NCI-H2107 treated with DMSO at 0.1 percent for 48 hours (cell line): ENCODE measurements around the gene PELI1.
"Not testable (repeated sequence)": the region's sequence is repeated elsewhere in the genome, so short reads cannot be mapped to it uniquely, and the experiment has no call there.

Experiments used
- DNase-seq: peaks from one replicate; lab custom pipeline; 2025; ENCODE audit not compliant: unreplicated experiment; lab: John Stamatoyannopoulos, UW

The PELI1 gene

DNA sequence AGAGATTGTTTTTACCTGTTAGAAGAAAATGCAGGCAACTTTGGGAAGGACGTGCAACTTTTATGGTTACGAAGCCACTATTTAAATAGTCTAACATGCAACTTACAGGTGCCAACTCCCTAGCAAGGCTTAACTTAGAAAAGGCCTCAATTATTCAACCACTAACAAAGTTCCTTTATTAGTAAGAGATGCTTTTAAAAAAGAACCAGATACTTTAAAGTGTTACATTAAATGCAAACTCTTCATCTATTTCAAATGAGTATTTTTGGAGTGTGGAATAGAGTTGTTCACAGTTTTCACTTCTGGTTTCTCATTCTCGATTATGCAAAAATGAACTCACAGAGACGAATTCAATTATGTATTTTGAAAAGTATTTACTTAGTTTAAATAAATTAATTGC lies 51.7 kb downstream of the PELI1 start:
- DNase-seq = no peak

DNA sequence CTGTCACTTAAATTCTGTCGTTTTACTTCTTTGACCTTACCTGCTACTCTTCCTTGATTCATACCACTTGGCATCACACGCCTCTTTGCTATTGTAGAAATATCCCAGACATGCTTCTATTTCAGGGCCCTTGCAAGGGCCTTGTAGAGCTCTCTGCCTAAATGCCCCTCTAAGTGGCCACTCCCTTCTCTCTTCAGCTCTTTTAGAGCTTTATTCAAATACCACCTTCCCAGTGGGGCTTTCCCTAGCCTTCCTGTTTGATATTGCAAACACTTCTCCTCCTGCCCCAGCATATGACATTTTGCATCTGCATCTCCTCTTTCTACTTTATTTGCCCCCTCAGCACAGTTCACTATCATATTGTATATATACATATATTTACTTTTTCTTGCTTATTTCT lies 54.0 kb downstream of the PELI1 start:
- no peak for DNase-seq

DNA sequence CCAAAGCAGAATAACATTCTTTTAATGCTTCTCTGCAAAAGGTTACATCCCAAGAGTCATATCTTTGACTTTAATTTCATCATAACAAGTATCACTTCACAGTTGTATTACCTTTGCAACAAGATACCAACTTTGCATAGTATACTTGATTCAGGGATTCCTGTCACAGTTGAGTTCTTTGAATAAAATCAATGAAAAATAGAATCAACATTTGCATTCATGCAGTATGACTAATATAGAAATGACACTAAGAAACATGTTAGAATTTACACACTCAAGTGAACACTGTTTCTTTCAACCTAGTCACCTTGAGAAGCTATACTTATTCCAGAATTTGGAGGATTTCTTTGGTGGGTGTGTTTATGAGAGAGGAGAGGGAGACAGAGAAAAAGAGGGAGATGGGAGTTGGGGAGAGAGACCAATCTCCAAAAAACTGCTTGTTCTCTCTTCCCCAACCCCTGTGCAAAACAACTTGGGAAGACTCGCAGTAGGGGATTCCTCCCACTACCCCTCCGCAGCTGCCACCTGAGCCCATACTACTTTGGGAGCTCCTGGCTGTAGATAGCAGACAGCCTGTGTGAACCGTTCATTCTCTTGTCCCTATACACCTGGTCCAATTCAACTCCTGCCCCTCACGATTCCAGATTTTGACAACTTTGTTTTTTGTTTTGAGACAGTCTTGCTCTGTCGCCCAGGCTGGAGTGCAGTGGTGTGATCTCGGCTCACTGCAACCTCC lies 57.7 kb downstream of the PELI1 start:
- DNase-seq = no peak

DNA sequence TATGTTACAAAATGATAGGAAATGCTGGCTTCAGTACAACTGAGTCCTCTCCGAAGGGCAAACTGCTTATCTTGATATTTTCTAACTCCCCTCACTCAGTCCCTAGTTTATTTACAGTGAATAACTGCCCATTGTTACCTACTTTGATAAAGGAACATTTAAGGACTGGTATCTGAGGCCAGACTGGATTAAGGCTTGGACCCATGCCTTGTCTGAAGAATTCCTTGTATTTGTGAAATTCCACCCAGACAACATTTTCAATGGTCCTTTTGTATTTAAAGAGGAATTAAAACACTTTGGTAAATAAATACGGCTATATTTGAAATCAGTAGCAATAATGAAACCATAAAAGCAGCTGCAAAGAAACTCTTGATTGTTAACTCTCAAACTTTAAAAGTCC lies 58.3 kb downstream of the PELI1 start:
- DNase-seq = no peak

DNA sequence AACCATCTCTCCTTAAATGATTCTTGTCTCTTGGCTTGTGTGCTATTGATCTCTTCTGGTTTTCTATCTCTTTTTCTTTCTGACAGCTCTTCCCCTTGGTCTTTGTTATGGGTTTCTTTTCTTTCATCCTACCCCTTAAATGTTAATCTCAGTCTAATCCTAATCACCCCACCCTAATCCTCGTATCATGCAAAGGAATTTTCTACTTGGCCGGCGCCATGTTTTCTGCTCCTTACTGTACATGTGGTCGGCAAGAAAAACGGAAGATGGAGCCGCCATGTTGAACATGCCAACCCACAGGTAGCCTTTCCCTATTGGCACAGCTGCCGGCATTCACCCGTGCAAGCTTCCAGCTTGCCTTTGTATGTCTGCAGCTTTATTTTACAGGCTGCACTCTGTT lies 63.2 kb downstream of the PELI1 start:
- DNase-seq = no peak

DNA sequence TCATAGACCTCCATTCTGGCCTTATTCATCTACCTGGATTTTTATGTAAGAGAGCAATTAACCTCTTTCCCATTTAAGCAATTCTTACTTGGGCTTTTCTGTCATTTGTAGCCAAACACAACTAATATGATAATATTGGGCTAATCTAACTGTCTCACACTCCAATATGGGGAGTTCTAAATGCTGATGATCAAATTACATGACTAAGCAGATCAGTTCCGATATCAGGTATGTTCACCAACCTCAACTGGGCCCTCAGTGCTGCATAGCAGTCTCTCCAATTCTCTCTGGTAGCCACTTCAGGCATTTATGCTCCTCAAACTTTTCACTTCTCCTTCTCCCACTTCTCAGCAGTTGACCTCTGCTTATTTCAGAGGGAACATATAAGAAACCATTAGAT lies 64.0 kb downstream of the PELI1 start:
- no peak for DNase-seq

DNA sequence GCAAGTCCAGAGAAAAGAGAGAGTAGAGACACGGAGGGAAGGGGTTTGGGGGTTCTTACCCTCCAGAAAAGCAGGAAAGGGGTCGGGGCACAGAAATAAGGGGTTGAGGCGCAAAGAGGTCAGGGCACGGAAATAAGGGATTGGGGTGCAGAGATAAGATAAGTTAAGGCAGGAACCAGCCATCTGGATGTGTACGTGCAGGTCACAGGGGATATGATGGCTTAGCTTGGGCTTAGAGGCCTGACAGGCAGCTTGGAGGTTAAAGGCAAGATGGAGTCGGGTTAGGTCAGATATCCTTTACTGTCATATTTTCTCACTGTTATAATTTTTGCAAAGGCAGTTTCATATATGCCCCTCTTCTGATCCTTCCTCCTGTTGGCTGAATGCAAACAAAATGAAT lies 64.5 kb downstream of the PELI1 start:
- DNase-seq = not testable (repeated sequence)

DNA sequence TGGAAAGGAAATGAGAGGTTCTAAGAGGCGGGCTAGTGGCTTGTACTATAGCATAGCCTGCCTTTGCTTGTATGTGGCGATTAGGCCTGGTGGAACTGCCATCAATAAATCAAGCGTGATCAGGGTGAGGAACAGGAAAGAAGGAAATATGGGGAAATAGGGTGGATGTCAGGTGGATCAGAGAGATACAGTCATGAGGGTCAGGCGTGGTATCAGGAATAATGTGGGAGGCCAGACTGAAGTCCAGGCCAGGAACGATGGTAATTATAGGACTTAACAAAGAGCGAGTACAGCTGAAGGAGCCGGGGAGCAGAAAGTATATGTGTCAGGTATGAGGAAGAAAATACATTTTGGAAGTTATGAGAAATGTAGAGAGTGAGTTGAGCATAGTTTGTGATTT lies 67.4 kb downstream of the PELI1 start:
- not testable (repeated sequence) for DNase-seq

DNA sequence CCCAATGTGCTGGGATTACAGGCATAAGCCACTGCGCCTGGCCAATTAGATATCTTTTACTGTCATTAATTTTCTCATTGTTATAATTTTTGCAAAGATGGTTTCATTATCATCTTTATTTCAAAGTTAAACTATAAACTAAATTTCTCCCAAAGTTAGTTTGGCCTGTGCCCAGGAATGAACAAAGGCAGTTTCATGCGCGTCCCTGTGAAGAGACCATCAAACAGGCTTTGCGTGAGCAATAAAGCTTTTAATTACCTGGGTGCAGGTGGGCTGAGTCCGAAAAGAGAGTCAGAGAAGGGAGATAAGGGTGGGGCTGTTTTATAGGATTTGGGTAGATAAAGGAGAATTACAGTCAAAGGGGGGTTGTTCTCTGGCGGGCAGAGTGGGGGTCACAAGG lies 69.6 kb downstream of the PELI1 start:
- not testable (repeated sequence) for DNase-seq

DNA sequence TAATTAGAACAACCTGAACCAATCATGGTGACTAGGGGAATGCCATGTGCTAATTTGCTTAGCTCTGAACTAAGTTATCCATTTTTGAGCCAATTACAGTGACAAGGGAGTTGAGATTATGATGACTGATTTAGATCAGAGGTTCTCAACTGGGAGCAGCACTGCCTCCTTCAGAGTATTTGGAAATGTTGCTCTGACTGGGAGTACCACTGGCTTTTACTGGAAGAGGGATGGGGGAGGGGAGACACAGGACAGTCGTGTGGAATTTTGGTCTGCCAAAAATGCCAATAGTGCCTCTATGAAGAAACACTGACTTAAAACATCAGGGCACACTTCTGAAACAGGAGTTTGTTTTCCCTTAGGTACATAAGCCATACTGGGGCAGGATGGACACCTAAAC lies 76.9 kb downstream of the PELI1 start:
- DNase-seq = no peak

DNA sequence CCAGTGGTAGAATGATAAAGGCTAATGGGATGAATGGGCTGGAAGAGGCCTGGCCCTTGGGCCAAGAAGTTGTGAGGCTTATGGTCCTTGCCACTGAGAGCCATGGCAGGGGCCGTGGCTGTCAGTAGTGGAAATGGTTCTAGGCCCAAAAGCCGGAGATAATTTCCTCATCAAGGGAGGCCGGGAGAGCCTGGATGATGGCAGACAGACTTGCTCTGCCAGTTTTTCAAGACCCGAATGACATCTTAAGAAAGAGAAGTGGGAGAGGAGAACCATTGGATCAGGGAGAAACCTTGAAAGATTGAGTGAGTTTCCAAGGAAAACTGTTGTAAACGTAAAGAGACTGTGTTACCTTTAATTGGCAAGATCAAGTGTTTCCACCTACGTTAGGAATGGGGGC lies 78.7 kb downstream of the PELI1 start:
- no peak for DNase-seq

DNA sequence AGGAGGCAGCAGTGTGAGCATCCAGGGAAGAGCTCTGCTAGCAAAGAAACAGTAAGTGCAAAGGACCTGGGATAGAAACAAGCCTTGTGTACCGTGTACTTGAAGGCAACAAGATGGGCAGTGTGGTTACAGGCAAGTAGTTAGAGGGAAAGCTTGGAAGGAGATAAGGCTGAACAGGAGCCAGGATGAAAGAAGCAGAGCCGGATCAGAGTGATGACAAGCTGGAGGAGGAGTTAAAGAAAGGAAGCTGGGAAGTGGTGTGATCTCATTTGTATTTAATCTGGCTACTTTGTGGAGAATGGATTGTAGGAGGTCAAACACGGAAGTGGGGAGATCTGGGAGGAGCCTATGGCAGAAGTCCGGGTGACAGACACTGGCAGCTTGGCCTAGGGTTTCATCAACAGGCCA lies 80.3 kb downstream of the PELI1 start:
- no peak for DNase-seq

DNA sequence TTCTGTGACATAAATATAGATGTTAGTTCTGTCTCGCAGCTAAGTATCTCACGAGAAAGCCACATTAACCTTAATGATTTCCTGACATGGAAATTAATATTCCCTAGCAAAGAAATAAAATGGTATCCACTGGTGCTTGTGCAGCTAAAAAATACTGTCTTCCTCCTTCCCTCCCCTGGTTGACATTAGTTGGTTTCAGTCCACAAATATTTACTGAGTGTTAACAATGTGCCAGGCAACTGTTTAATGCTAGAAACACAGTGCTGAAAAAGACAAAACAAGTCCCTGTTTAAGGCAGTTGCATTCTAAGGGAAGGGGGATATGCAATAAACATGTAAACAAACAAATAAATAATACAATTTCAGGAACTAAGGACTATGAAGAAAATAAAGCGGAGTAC lies 80.8 kb downstream of the PELI1 start:
- DNase-seq = no peak

DNA sequence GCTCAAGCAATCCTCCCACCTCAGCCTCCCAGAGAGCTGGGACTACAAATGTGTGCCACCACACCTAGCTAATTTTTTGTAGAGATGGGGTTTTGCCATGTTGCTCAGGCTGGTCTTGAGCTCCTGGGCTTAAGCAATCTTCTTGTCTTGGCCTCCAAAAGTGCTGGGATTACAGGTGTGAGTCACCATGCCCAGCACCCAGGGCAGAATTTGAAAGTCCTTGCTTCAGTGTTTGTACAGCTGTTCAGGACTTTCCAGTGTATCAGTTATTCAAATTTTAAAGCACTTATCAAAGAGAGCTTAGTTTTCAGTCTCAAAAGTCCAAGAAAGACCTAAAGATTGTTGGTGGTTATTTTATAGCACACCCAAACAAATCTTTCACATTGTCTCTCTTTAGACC lies 81.4 kb downstream of the PELI1 start:
- no peak for DNase-seq

DNA sequence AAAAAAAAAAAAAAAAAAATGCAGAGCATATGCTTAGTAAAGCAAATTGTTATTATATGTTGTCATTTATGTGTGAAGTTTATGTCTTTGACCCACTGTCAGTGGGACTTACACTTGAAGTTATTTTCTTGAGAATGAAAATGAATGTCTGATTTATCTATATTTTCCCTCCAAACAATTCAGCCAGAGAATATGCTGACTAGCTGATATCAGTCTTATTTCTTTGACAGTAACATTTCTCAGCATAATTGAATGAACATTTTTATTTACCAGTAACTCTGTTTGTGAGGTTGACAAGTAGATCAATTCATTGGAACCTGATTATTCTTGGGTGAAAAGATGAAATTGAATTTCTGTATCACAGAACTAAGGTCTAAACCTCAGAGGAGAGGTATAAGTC lies 85.0 kb downstream of the PELI1 start:
- DNase-seq = no peak

DNA sequence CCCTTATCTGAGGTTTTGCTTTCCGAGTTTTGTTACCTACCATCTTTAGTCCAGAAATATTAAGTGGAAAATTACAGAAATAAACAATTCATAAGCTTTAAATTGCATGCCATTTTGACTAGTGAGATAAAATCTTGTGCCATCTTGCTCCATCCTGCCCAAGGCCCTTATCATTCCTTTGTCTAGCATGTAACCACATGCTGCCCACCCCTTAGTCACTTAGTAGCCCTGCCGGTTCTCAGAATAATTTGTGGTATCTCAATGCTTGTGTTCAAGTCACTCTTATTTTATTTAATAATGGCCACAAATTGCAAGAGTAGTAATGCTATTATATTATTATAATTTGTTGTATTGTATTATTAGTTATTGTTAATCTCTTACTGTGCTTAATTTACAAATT lies 88.2 kb downstream of the PELI1 start:
- no peak for DNase-seq

DNA sequence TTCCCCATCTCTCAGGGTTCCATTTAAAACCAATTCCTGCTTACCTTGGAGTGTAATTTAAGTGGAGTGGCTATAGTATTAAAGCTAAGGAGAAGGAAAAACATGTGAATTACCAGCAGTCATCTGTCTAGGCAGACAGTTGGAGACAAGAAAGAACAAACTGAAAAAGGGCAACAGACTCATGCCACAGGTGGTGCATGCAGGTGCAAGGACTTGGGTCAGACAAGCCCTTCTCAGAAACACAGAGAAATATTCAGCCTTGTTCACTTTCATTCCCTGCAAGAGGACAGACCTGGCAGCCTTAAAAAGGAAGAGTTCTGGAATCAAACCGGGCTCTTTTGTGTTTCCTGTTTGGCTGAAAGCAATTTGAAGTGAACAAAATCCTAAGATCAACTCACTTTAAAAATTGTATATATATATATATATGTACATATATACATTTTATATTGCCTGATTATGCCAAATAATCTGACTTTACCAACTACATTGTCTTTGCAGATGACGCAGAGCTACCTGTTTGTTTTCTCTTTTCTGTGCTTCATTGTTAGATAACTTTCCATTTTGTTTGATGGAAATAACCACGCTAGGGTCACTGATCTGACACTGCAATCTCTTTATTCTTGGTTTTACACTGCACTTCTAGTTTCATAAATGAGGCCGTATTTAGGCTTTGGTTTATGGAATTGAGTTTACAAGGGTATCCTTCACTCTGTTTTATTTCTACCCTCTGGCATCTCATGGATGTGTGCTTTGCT lies 89.9 kb downstream of the PELI1 start:
- peak; percentile 39 for DNase-seq

DNA sequence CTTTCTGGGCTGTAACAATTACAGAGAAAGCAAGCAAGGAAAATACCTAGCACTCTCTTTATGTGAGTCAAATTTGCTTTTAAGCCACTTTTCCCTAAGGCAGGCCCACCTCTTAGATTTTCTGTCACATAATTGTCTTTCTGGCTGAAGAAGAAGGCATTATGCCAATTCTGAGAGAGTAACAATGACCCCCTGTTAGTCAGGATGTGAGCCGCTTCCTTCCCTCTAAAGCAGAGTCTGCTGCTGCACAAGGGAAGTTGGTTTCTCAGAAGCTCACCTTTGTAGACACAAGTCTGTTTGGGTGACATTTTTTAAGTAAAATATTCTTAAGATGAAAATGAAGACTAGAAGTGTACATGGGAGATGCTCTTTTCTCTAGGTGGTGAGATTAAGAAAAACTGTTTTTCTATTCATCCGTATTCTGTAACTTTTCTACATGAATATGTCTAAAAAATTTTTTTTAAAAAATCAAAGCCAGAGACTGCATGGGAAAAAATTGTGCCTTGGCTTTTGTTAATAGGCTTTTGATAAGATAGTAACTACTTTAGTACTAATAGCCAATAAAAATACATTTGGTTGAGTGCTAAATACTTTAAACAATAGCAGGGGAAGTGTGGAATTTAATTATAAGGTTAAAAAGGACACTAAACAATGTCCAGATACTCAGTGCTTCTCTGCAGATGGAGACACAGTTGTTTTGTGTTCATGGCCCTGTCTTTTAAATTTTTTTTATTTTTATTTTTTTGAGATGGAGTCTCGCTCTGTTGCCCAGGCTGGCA lies 91.6 kb downstream of the PELI1 start:
- DNase-seq = no peak

DNA sequence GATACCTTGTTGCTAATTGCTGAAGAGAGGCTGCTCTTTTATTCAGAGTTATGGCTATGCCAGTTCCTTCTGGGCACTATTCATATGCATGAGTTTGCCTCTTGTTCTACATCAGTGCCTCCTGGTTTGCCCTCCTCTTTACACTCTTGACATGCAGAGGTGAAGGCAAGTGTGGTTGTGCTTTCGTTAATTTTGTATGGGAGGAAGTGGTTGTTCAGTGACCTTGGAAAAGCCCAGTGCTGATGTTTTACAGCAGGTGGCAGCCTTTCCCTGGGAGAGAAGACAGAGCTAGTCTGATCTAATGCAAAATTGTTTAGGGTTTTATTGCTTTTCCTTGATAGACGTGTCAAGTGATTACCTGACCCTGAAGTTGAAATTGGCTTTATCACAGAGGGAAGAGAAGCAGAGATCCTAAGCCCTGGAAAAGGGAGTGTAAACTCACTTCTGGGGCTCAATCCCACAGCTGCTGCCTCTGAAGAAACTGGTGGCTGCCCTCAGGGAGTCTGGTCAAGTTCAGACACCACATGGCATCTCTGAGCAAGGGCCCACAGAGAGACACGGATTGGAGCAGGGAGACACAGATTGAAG lies 94.5 kb downstream of the PELI1 start:
- DNase-seq = peak; percentile 86

DNA sequence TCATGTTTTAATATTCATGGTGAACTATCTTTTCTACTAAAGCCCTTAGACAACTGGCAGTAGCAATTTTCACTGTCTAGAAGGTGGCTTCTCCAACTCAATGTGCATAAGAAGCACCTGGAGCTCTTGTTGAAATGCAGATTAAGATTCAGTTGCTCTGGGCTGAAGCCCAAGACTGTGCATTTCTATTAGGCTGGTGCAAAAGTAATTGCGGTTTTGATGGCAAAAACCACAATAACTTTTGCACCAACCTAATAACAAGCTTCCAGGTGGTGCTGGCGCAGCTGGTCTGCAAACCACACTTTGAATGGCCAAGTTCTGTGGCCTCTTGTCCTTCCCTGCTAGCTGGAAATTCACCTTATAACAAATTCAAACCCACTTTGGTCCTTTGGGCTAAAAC lies 98.3 kb downstream of the PELI1 start:
- no peak for DNase-seq
